TTC549 (cell line): Measurements from ENCODE around the gene RGS4.

Source experiments
- FAIRE-seq: peaks from 2 replicates; lab custom pipeline; 2012; peaks lifted over from hg19 to GRCh38; lab: Jason Lieb, UNC

The RGS4 gene

GRCh38 chr1:163104385-163105099 lies 35.4 kb downstream of the RGS4 start:
- FAIRE-seq = no peak

DNA sequence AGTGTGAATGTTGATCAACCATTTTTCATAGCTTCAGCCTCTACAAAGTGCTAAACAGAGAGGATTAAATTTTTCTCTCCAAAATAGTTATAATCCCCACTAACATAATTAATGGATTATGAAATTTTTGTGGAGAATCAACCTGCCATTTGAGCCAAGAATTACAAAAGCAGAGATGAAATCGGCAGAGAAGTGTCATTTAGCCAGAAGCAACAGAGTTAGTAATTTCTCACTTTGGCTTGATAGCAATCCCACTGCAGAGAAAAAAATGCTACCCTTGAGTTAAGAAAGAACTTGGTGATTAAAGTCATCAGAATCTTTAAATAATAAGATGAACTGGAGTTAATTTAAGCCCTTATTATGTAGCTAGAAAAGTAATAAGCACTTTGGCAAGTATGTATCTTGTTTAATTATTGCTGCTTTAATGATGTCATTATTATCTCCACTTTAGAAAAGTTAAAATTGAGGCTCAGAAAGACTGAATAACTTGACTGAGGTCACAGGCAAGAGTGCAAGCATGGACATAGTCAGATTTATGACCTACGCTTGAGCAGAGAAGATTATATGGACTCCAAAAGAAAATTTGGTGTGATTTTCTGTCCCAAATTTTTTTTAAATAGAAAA lies 37.3 kb downstream of the RGS4 start:
- peak; percentile 17 for FAIRE-seq

DNA sequence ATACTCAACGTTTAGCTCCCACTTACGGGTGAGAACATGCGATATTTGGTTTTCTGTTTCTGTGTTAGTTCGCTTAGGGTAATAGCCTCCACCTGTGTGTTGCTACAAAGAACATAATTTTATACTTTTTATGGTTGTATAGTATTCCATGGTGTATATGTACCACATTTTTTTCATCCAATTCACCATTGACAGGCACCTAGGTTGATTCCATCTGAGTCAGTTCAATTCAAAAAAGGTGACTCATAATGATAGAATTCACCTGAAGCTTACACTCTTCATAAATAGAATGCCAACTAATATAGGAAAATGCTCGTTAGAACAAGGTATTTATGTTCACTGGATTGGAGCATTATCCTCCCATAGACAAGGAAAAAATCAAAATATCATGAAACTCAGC lies 38.5 kb downstream of the RGS4 start:
- FAIRE-seq = no peak

DNA sequence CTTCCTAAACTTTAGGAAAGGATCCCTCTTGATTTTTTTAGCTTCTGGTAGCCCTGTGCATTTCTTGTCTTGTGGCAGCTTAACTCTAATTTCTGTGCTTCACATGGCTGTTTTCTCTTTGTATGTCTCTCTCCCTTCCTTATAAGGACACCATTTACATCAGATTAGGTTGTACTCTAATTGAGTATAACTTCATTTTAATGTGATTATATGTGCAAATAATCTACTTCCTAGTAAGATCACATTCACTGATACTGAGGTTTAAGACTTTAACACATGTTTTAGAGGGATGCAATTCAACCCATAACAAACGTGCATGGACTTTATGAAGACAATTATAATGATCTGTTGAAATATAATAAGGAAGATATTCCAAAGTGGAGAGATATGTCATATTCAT lies 46.7 kb downstream of the RGS4 start:
- FAIRE-seq = no peak

DNA sequence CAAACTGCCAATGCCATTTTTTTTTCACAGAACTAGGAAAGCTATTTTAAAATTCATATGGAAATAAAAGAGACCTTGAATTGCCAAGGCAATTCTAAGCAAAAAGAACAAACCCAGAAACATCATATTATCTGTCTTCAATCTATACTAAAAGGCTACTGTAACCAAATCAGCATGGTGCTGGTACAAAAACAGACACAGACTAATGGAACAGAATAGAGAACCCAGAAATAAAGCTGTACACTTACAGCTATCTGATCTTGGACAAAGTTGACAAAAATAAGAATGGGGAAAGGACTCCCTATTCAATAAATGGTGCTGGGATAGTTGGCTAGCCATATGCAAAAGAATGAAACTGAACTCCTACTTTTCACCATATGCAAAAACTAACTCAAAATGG lies 50.5 kb downstream of the RGS4 start:
- FAIRE-seq = no peak

- FAIRE-seq = no peak
These were observed 51.2 kb downstream of the RGS4 start for GRCh38 chr1:163120372-163120771.

DNA sequence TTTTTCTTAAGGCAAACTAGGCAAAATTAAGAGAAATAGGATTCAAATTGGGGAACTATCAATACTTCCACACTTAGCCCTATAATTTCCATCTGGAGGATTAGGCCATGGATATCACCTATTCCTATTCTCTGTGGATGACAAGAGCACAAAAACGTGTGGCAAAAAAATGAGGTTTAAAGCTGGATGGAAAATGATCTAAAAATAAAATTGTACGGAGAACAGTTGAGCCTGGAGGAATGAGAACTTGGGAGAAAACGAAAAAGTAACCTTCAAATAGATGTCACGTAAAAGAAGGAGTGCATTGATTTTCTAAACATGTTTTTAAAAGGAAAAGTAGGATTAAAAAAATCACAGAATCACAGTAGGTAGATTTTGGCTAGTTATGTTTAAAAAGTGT lies 55.7 kb downstream of the RGS4 start:
- FAIRE-seq = no peak
